ENCODE data around the gene PGM3.

Gene PGM3

GRCh38 chr6:83183082-83183828 lies 9.8 kb downstream of the PGM3 start:
- DNase-seq (ENCODE audit: low read depth in 1 of 2, low spot score in 1 of 2) = no peak

- DNase-seq (ENCODE audit: low read depth in 1 of 2, low spot score in 1 of 2) = no peak
These were observed 11.0 kb downstream of the PGM3 start for GRCh38 chr6:83182114-83182513.

GRCh38 chr6:83180426-83180950 lies 12.6 kb downstream of the PGM3 start:
- no peak for DNase-seq (ENCODE audit: low read depth in 1 of 2, low spot score in 1 of 2)

DNA sequence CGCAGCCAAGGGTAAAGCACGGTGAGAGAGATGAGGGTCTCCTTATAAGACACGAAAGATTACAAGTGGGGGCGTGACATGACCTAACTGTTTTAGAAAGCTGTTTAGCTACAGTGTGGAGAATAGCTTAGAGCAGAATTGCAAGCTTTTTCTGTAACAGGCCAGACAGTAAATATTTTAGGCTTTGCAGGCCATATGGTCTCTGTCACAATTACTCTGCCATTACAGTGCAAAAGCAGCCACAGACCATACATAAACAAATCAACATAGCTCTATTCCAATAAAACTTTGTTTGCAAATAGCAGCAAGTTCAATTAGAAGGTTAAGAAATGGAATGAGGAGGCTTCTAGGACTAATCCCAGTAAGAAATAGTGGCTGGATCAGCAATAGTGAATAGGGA lies 16.8 kb downstream of the PGM3 start:
- no peak for DNase-seq (ENCODE audit: low read depth in 1 of 2, low spot score in 1 of 2)

GRCh38 chr6:83169511-83169910 lies 23.6 kb downstream of the PGM3 start:
- no peak for DNase-seq (ENCODE audit: low read depth in 1 of 2, low spot score in 1 of 2)

GRCh38 chr6:83169106-83169505 lies 24.0 kb downstream of the PGM3 start:
- DNase-seq (ENCODE audit: low read depth in 1 of 2, low spot score in 1 of 2) = no peak

- DNase-seq (ENCODE audit: low read depth in 1 of 2, low spot score in 1 of 2) = no peak
These were observed 24.5 kb downstream of the PGM3 start for GRCh38 chr6:83168556-83168955.

- no peak for DNase-seq (ENCODE audit: low read depth in 1 of 2, low spot score in 1 of 2)
These were observed 25.3 kb downstream of the PGM3 start for GRCh38 chr6:83167726-83168278.

GRCh38 chr6:83160167-83160566 lies 32.9 kb downstream of the PGM3 start:
- DNase-seq (ENCODE audit: low read depth in 1 of 2, low spot score in 1 of 2) = no peak

- DNase-seq (ENCODE audit: low read depth in 1 of 2, low spot score in 1 of 2) = no peak
These were observed 37.3 kb downstream of the PGM3 start for GRCh38 chr6:83155794-83156193.

DNA sequence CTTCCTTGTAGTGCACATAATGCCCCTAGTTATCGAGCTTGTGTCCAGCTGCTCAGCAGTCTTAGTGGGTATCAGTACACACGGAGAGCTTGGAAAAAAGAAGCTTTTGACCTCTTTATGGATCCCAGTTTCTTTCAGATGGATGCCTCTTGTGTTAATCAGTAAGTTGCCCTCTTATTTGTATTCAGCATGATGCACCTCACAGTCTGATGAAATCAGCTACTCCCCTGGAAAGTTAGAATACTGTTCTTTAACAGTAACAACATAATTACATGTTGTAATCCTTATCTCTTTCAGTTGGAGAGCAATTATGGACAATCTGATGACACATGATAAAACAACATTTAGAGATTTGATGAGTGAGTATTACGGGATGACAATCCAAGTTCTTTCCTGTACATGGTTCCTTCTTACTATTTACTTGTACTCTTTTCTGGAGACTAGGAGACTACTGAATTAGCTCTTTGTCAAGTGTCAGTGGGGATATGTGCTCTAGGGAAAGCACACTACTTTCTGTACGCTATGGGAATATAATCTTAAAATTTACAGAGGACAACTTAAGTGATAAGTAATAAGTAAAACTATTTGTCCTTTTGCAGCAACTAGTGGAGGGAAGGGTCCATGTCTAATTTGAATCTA lies 39.1 kb downstream of the PGM3 start:
- DNase-seq (ENCODE audit: low read depth in 1 of 2, low spot score in 1 of 2) = no peak

GRCh38 chr6:83152913-83153312 lies 40.2 kb downstream of the PGM3 start:
- DNase-seq (ENCODE audit: low read depth in 1 of 2, low spot score in 1 of 2) = no peak

- DNase-seq (ENCODE audit: low read depth in 1 of 2, low spot score in 1 of 2) = no peak
These were observed 42.0 kb downstream of the PGM3 start for GRCh38 chr6:83151114-83151513.

- DNase-seq (ENCODE audit: low read depth in 1 of 2, low spot score in 1 of 2) = no peak
These were observed 54.3 kb downstream of the PGM3 start for GRCh38 chr6:83138758-83139157.

GRCh38 chr6:83138118-83138722 lies 54.8 kb downstream of the PGM3 start:
- no peak for DNase-seq (ENCODE audit: low read depth in 1 of 2, low spot score in 1 of 2)

GRCh38 chr6:83132121-83132520 lies 60.9 kb downstream of the PGM3 start:
- no peak for DNase-seq (ENCODE audit: low read depth in 1 of 2, low spot score in 1 of 2)

GRCh38 chr6:83127976-83128375 lies 65.1 kb downstream of the PGM3 start:
- no peak for DNase-seq (ENCODE audit: low read depth in 1 of 2, low spot score in 1 of 2)

GRCh38 chr6:83127258-83127657 lies 65.8 kb downstream of the PGM3 start:
- no peak for DNase-seq (ENCODE audit: low read depth in 1 of 2, low spot score in 1 of 2)

DNA sequence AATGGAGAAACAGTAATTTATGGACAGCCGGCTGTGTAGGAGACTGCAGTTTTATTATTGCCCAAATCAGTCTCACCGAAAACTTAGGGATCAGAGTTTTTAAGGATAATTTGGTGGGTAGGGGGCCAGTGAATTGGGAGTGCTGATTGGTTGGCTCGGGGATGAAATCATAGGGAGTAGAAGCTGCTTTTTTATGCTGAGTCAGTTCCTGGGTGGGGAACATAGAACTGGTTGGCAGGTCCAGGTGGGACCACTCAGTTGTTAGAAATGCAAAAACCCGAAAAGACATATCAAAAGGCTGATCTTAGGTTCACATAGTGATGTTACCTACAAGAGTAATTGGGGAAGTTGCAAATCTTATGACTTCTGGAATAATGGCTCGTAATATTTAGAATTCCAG lies 66.3 kb downstream of the PGM3 start:
- no peak for DNase-seq (ENCODE audit: low read depth in 1 of 2, low spot score in 1 of 2)

- DNase-seq (ENCODE audit: low read depth in 1 of 2, low spot score in 1 of 2) = no peak
These were observed 66.8 kb downstream of the PGM3 start for GRCh38 chr6:83126223-83126622.

DNA sequence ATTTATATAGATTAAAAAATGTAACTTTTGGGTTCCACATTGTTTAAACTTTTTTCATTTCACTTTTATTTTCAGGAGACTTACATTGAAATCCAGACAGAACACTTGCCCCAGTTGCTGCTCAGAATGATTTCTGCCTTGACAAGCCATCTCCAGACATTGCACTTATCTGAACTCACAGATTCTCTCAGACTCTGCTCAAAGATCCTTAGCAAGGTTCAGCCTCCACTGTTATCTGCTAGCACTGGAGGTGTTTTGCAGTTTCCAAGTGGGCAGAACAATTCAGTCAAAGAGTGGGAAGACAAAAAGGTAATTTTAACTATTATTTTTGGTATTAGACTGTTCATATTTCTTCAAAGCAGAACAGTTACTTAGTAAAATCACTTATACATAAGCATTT lies 67.6 kb downstream of the PGM3 start:
- DNase-seq (ENCODE audit: low read depth in 1 of 2, low spot score in 1 of 2) = no peak

- no peak for DNase-seq (ENCODE audit: low read depth in 1 of 2, low spot score in 1 of 2)
These were observed 68.5 kb downstream of the PGM3 start for GRCh38 chr6:83124553-83124952.
